DND-41 (cell line): ENCODE data around the gene ADGRB3.

Source experiments
- ATAC-seq: fragments of 200-7000 bp; cut with Tn5 transposase; 3 replicates; pipeline ENCODE4 v1.9.1; 2021; ENCODE audit warnings: low read depth; ENCODE audit not compliant: insufficient read depth
- DNase-seq: peaks from one replicate; pipeline ENCODE4 v3.0.0-alpha.2; 2020
- H2AFZ ChIP-seq: 2 replicates; pipeline ENCODE4 v1.6.0; 2012; ENCODE audit warnings: low read depth, low read length
- H3K27ac ChIP-seq: 2 replicates; pipeline ENCODE4 v1.5.1; 2012; ENCODE audit warnings: low read length, inconsistent platforms
- H3K27me3 ChIP-seq: fragments of 200-600 bp; sonication (generic); 2 replicates; pipeline ENCODE4 v1.6.0; 2012; ENCODE audit warnings: low read length, mild to moderate bottlenecking, inconsistent platforms; ENCODE audit not compliant: insufficient read depth, poor library complexity
- H3K36me3 ChIP-seq: 2 replicates; pipeline ENCODE4 v1.5.1; 2012; ENCODE audit warnings: low read length, inconsistent platforms; ENCODE audit not compliant: insufficient read depth
- H3K4me1 ChIP-seq: 2 replicates; pipeline ENCODE4 v1.5.1; 2012; ENCODE audit warnings: mild to moderate bottlenecking, low read length; ENCODE audit not compliant: insufficient read depth
- H3K4me2 ChIP-seq: 2 replicates; pipeline ENCODE4 v1.6.0; 2012; ENCODE audit warnings: mild to moderate bottlenecking, moderate library complexity, low read length, inconsistent platforms; ENCODE audit not compliant: insufficient read depth
- H3K4me3 ChIP-seq, 2 experiments: fragments of 200-600 bp in 1 of 2; shearing (Covaris generic) in 1 of 2; 2 replicates each; pipeline ENCODE4 v1.5.1; 2012 to 2016; ENCODE audit warnings: inconsistent platforms in 2 of 2, low read length in 2 of 2, mild to moderate bottlenecking in 2 of 2, low read depth in 1 of 2, moderate library complexity in 1 of 2
- H3K79me2 ChIP-seq: 2 replicates; pipeline ENCODE4 v1.6.0; 2012; ENCODE audit warnings: low read length, inconsistent platforms; ENCODE audit not compliant: insufficient read depth
- H3K9ac ChIP-seq: 2 replicates; pipeline ENCODE4 v1.6.0; 2012; ENCODE audit warnings: low read depth, mild to moderate bottlenecking, inconsistent platforms, low read length, moderate library complexity
- H3K9me3 ChIP-seq: 2 replicates; pipeline ENCODE4 v1.5.1; 2012; ENCODE audit warnings: low read length, moderate library complexity, mild to moderate bottlenecking, inconsistent platforms; ENCODE audit not compliant: insufficient read depth, severe bottlenecking
- H4K20me1 ChIP-seq: 2 replicates; pipeline ENCODE4 v1.6.0; 2012; ENCODE audit warnings: low read length; ENCODE audit not compliant: insufficient read depth
- CTCF ChIP-seq: IDR thresholded peaks from 2 replicates; pipeline ENCODE4 v1.5.1; 2012; ENCODE audit warnings: borderline replicate concordance, low read length, moderate library complexity, mild to moderate bottlenecking; ENCODE audit not compliant: poor library complexity, severe bottlenecking; ENCODE audit errors: extremely low read depth
- EZH2 ChIP-seq: IDR thresholded peaks from 3 replicates; pipeline ENCODE4 v1.6.1; 2012; ENCODE audit warnings: borderline replicate concordance, low read depth, mild to moderate bottlenecking, moderate library complexity, low read length, inconsistent platforms; ENCODE audit not compliant: severe bottlenecking

ADGRB3 gene

GRCh38 chr6:69421269-69421668 is 786.2 kb downstream of the ADGRB3 start:
- ATAC-seq (no peak), DNase-seq (no peak)
- TF ChIP-seq CTCF = no peak
- no peak for TF ChIP-seq EZH2
- Histone ChIP-seq H3K27ac (no peak overlapping the region), H2AFZ (no peak overlapping the region), H3K4me2 (no peak overlapping the region), H3K4me3 (no peak overlapping the region), H4K20me1 (no peaks in the 10 kb centered on the region), H3K79me2 (no peaks in the 10 kb centered on the region), H3K9me3 (no peaks in the 10 kb centered on the region), H3K4me1 (no peaks in the 10 kb centered on the region), H3K27me3 (no peaks in the 10 kb centered on the region), H3K9ac (no peak overlapping the region), H3K36me3 (no peaks in the 10 kb centered on the region)

GRCh38 chr6:69422020-69422419 is 786.9 kb downstream of the ADGRB3 start:
- H3K4me1 ChIP-seq = no peaks in the 10 kb centered on the region
- H4K20me1 ChIP-seq = no peaks in the 10 kb centered on the region
- TF ChIP-seq EZH2 = no peak
- TF ChIP-seq CTCF = no peak
- H3K9me3 ChIP-seq = no peaks in the 10 kb centered on the region
- no peak overlapping the region for H3K9ac ChIP-seq
- H2AFZ ChIP-seq = no peak overlapping the region
- H3K36me3 ChIP-seq = no peaks in the 10 kb centered on the region
- no peak overlapping the region for H3K4me2 ChIP-seq
- no peak overlapping the region for H3K27ac ChIP-seq
- no peak overlapping the region for H3K4me3 ChIP-seq
- H3K27me3 ChIP-seq = no peaks in the 10 kb centered on the region
- ATAC-seq = no peak
- no peaks in the 10 kb centered on the region for H3K79me2 ChIP-seq
- no peak for DNase-seq

- no peaks in the 10 kb centered on the region for H3K9me3 ChIP-seq
- H3K36me3 ChIP-seq = no peaks in the 10 kb centered on the region
- no peak overlapping the region for H3K4me3 ChIP-seq
- ATAC-seq = no peak
- TF ChIP-seq CTCF (no peak), EZH2 (no peak)
- no peaks in the 10 kb centered on the region for H4K20me1 ChIP-seq
- DNase-seq = no peak
- no peaks in the 10 kb centered on the region for H3K27me3 ChIP-seq
- H3K9ac ChIP-seq = no peak overlapping the region
- no peaks in the 10 kb centered on the region for H3K79me2 ChIP-seq
- no peak overlapping the region for H2AFZ ChIP-seq
- H3K4me1 ChIP-seq = no peaks in the 10 kb centered on the region
- H3K4me2 ChIP-seq = no peak overlapping the region
- no peak overlapping the region for H3K27ac ChIP-seq
These were observed 787.4 kb downstream of the ADGRB3 start for GRCh38 chr6:69422475-69422874.

GRCh38 chr6:69423785-69424184 is 788.7 kb downstream of the ADGRB3 start:
- no peaks in the 10 kb centered on the region for H3K79me2 ChIP-seq
- no peaks in the 10 kb centered on the region for H3K4me1 ChIP-seq
- H2AFZ ChIP-seq = no peak overlapping the region
- no peak overlapping the region for H3K9ac ChIP-seq
- TF ChIP-seq EZH2 (no peak), CTCF (no peak)
- H3K27ac ChIP-seq = no peak overlapping the region
- no peak overlapping the region for H3K4me2 ChIP-seq
- no peaks in the 10 kb centered on the region for H3K27me3 ChIP-seq
- no peaks in the 10 kb centered on the region for H3K9me3 ChIP-seq
- no peaks in the 10 kb centered on the region for H3K36me3 ChIP-seq
- H4K20me1 ChIP-seq = no peaks in the 10 kb centered on the region
- no peak for DNase-seq
- ATAC-seq = no peak
- H3K4me3 ChIP-seq = no peak overlapping the region
